ENCODE measurements around the gene EPRS1.
A peak's percentile ranks its signal among the peaks of the same experiment; 100 is the strongest.
"Not testable (repeated sequence)": the region's sequence is repeated elsewhere in the genome, so short reads cannot be mapped to it uniquely, and the experiment has no call there.

The EPRS1 gene

GRCh38 chr1:220046052-220046930 is at the start of gene EPRS1:
Gene EPRS1 (minus strand): TSS chr1:220046505. CDS start chr1:220046388, 117 bp downstream.
- DNase-seq, result peak; percentile 97

GRCh38 chr1:220094016-220094911 is 48.0 kb upstream of the EPRS1 start, which contains the start of gene IARS2:
Gene IARS2 (plus strand): TSS chr1:220094132. CDS start chr1:220094217, 85 bp downstream.
- DNase-seq, result peak; percentile 87

- no peak for DNase-seq
These were observed 47.2 kb upstream of the EPRS1 start for GRCh38 chr1:220093361-220094015.

- no peak for DNase-seq
These were observed 46.4 kb upstream of the EPRS1 start for GRCh38 chr1:220092694-220093093.

GRCh38 chr1:220089650-220090556 is 43.6 kb upstream of the EPRS1 start, which contains the start of gene BPNT1:
Gene BPNT1 (minus strand): TSS chr1:220089788. CDS start chr1:220079846, 9,942 bp downstream.
- DNase-seq, result peak; percentile 91

GRCh38 chr1:220086261-220086686 is 40.0 kb upstream of the EPRS1 start:
- not testable (repeated sequence) for DNase-seq

- no peak for DNase-seq
These were observed 38.2 kb upstream of the EPRS1 start for GRCh38 chr1:220084460-220084859.

GRCh38 chr1:220077887-220078286 is 31.6 kb upstream of the EPRS1 start:
- DNase-seq, result no peak

GRCh38 chr1:220076861-220077762 is 30.8 kb upstream of the EPRS1 start:
- DNase-seq, result no peak

- DNase-seq, result peak; percentile 33
These were observed 21.2 kb upstream of the EPRS1 start for GRCh38 chr1:220067269-220068204.

GRCh38 chr1:220062629-220063028 is 16.3 kb upstream of the EPRS1 start:
- DNase-seq, result no peak

- no peak for DNase-seq
These were observed 14.6 kb upstream of the EPRS1 start for GRCh38 chr1:220060876-220061275.

GRCh38 chr1:220056374-220056773 is 10.1 kb upstream of the EPRS1 start:
- no peak for DNase-seq

GRCh38 chr1:220045356-220046051 is 801 bp downstream of the EPRS1 start:
- peak; percentile 4 for DNase-seq

GRCh38 chr1:220044678-220045355 is 1.5 kb downstream of the EPRS1 start:
- DNase-seq, result no peak

GRCh38 chr1:220043646-220044045 is 2.7 kb downstream of the EPRS1 start:
- no peak for DNase-seq

- DNase-seq, result no peak
These were observed 6.2 kb downstream of the EPRS1 start for GRCh38 chr1:220040028-220040596.

GRCh38 chr1:220038640-220039039 is 7.7 kb downstream of the EPRS1 start:
- DNase-seq, result no peak

All from EL (cell line).